Activated B cell treated with CpG ODN at 0.5 μM for 24 hours (primary cell): ENCODE data around the gene TGFBR1. TPM values are rescaled to one million over a fixed set of nuclear protein-coding genes. Genes with fewer than 3 reads are reported as not detected.

Experiments
- ATAC-seq: fragments of 200-7000 bp; cut with Tn5 transposase; one replicate; pipeline ENCODE4 v1.10.0; 2021; ENCODE audit warnings: low read depth, mild to moderate bottlenecking, moderate library complexity
- CTCF ChIA-PET: fragments of 350-600 bp; sonication (Branson Sonifier 250); formaldehyde crosslinking; loops from one replicate; lab custom pipeline; 2021; ENCODE audit warnings: antibody characterized with exemption; lab: Charles Lee
- POLR2A ChIA-PET: fragments of 350-600 bp; sonication (Branson Sonifier 250); formaldehyde crosslinking; loops from one replicate; lab custom pipeline; 2021; ENCODE audit warnings: antibody characterized with exemption; lab: Charles Lee
- DNase-seq: peaks from one replicate; pipeline ENCODE4 v3.0.0; 2022
- H3K27ac Mint-ChIP-seq: one replicate; pipeline ENCODE4 v1.8.0; 2020; ENCODE audit warnings: mixed read lengths
- H3K27me3 Mint-ChIP-seq: one replicate; pipeline ENCODE4 v1.8.0; 2021; ENCODE audit warnings: mixed read lengths
- H3K36me3 Mint-ChIP-seq: one replicate; pipeline ENCODE4 v1.8.0; 2021; ENCODE audit warnings: low read depth, mixed read lengths
- H3K4me1 Mint-ChIP-seq: one replicate; pipeline ENCODE4 v1.8.0; 2021; ENCODE audit warnings: mixed read lengths
- H3K4me3 Mint-ChIP-seq: one replicate; pipeline ENCODE4 v1.8.0; 2020; ENCODE audit warnings: mild to moderate bottlenecking, mixed read lengths
- H3K9me3 Mint-ChIP-seq: one replicate; pipeline ENCODE4 v1.8.0; 2020; ENCODE audit warnings: mixed read lengths
- CTCF ChIP-seq: fragments of 200-600 bp; IDR thresholded peaks from one replicate; pipeline ENCODE4 v1.8.0; 2022; ENCODE audit warnings: antibody characterized with exemption, mild to moderate bottlenecking
- intact Hi-C: fragments of 100-400 bp; cut with micrococcal nuclease; formaldehyde crosslinking; loops from one replicate; pipeline ENCODE4 v1.15.1; 2024
- total RNA-seq: library from RNA; stranded (reverse); gene quantifications from 2 replicates; pipeline ENCODE4 v1.2.3, GENCODE V29; 2022

Gene TGFBR1
- total RNA-seq, 1 donor from 2014 or later = 65.3 TPM

GRCh38 chr9:99112750-99113413 is 8.0 kb downstream of the TGFBR1 start:
- no peak for DNase-seq
- peaks cover 8% of the 10 kb centered on the region for H3K36me3 Mint-ChIP-seq
- peak; percentile 31 for ATAC-seq
- peak overlapping the region; percentile 11 for H3K4me3 Mint-ChIP-seq
- no peaks in the 10 kb centered on the region for H3K9me3 Mint-ChIP-seq
- no peak for TF ChIP-seq CTCF
- ChIA-PET POLR2A (interaction anchor here (1.2 to 2.7 kb wide), 2 partner anchors 9 to 55 kb away, joined by 3 to 15 read pairs; partner anchors contain the start of gene TGFBR1), CTCF (interaction anchor here (1.2 kb wide), 1 partner anchor 28 kb away, joined by 4 read pairs; no protein-coding TSS in a partner anchor)
- intact Hi-C loops = no loop called here
- H3K4me1 Mint-ChIP-seq = peaks cover 80% of the 10 kb centered on the region
- H3K27ac Mint-ChIP-seq = peak overlapping the region; percentile 74
- H3K27me3 Mint-ChIP-seq = no peaks in the 10 kb centered on the region

- CTCF ChIA-PET = interaction anchor here (1.2 to 1.3 kb wide), 2 partner anchors 27 to 56 kb away, joined by 3 to 4 read pairs; no protein-coding TSS in a partner anchor
Observed at GRCh38 chr9:99113414-99114048, 8.6 kb downstream of the TGFBR1 start.

DNA sequence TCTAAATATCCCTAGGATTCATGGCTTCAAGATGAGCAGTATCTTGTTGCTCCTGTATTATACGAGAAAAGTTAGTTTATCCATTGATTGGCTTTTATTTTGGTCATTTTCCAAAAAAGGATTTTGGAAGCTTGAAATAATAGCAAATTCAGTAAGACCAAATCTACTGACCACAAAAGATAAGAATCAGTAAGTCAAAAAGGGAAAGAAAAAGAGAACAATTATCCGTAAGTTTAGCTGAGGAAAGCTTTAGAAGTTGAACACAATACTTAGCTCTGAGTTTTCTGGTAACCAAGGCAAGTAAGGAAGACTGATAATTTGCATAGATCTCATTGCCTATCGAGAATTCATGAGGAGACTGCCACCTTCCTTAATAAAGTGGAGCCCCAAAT is 9.1 kb downstream of the TGFBR1 start:
- ATAC-seq (no peak), DNase-seq (no peak)
- CTCF ChIA-PET = interaction anchor here (1.3 kb wide), 1 partner anchor 56 kb away, joined by 3 read pairs; no protein-coding TSS in a partner anchor
- Mint-ChIP-seq H3K27ac (no peak overlapping the region), H3K36me3 (peaks cover 8% of the 10 kb centered on the region), H3K27me3 (no peaks in the 10 kb centered on the region), H3K4me3 (no peak overlapping the region), H3K4me1 (peaks cover 76% of the 10 kb centered on the region), H3K9me3 (no peaks in the 10 kb centered on the region)
- POLR2A ChIA-PET = interaction anchor here (1.0 to 2.7 kb wide), 2 partner anchors 8 to 10 kb away, joined by 3 to 15 read pairs; partner anchors contain the start of gene TGFBR1
- no peak for TF ChIP-seq CTCF
- intact Hi-C loops = no loop called here

More at GRCh38 chr9:99113414-99114048, 8.6 kb downstream of the TGFBR1 start:
- no peak for ATAC-seq
- Mint-ChIP-seq H3K4me1 (peaks cover 76% of the 10 kb centered on the region), H3K9me3 (no peaks in the 10 kb centered on the region), H3K36me3 (peaks cover 8% of the 10 kb centered on the region), H3K4me3 (peak overlapping the region; percentile 11), H3K27me3 (no peaks in the 10 kb centered on the region), H3K27ac (peak overlapping the region; percentile 74)
- TF ChIP-seq CTCF = no peak
- POLR2A ChIA-PET = interaction anchor here (1.0 to 2.7 kb wide), 3 partner anchors 8 to 55 kb away, joined by 3 to 15 read pairs (median 3); partner anchors contain the start of gene TGFBR1
- intact Hi-C loops = no loop called here
- DNase-seq = no peak

DNA sequence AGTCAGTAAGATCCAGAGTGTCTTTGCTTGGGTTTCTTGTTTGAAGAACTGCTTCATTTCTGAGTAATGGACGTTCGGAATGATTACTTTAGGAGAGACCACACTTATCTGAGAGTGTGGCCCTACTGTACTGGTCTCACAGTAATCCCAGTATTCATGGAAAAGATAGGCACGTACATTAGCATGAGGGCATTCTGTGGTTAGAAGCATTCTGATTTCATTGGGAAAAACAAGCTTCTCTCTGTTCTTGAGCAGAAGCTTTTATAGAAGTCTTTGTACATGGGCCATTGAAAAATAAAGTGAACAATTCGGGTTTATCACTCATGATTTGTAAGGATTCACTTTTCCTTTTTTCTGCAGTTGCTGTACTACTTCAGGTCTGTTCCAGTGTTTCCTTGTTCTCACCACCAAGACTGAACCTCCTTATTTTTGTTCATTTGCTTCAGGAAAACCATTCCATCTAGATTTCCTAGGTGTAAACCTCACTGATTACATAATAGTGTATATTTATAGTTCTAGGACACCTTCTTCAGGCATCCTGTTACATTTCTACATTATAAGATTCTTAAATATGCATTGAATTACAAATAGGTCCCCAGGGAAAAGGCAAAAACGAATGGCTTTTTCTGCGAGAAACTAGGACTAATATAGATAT is 10.1 kb downstream of the TGFBR1 start:
- Mint-ChIP-seq H3K36me3 (peaks cover 8% of the 10 kb centered on the region), H3K27ac (no peak overlapping the region)

More for the DNA sequence above, 10.1 kb downstream of the TGFBR1 start:
- no peaks in the 10 kb centered on the region for H3K9me3 Mint-ChIP-seq
- ChIA-PET POLR2A (interaction anchor here (2.7 kb wide), 1 partner anchor 11 kb away, joined by 15 read pairs; the partner anchor contains the start of gene TGFBR1), CTCF (no interaction called here)
- H3K27me3 Mint-ChIP-seq = no peaks in the 10 kb centered on the region
- DNase-seq (no peak), ATAC-seq (no peak)
- peaks cover 76% of the 10 kb centered on the region for H3K4me1 Mint-ChIP-seq
- intact Hi-C loops = loop anchor here (1.0 kb wide), 1 partner anchor 12 kb away; no protein-coding TSS in a partner anchor
- H3K4me3 Mint-ChIP-seq = no peak overlapping the region
- no peak for TF ChIP-seq CTCF
